Rectal smooth muscle tissue (tissue), 1 donor: ENCODE data around the gene TFPT.
A peak's percentile ranks its signal among the peaks of the same experiment; 100 is the strongest.
"Not testable (repeated sequence)": the region's sequence is repeated elsewhere in the genome, so short reads cannot be mapped to it uniquely, and the experiment has no call there.

Source experiments
- H3K27ac ChIP-seq: one replicate; pipeline ENCODE4 v1.7.0; 2013; ENCODE audit warnings: low read depth, low read length, inconsistent platforms
- H3K27me3 ChIP-seq: one replicate; pipeline ENCODE4 v1.7.0; 2013; ENCODE audit warnings: low read length; ENCODE audit not compliant: control insufficient read depth, insufficient read depth
- H3K36me3 ChIP-seq: one replicate; pipeline ENCODE4 v1.7.0; 2013; ENCODE audit warnings: low read length; ENCODE audit not compliant: control insufficient read depth, insufficient read depth
- H3K4me1 ChIP-seq: one replicate; pipeline ENCODE4 v1.7.0; 2013; ENCODE audit warnings: low read length; ENCODE audit not compliant: control insufficient read depth, insufficient read depth
- H3K4me3 ChIP-seq: one replicate; pipeline ENCODE4 v1.7.0; 2013; ENCODE audit warnings: low read length
- H3K9ac ChIP-seq: one replicate; pipeline ENCODE4 v1.7.0; 2013; ENCODE audit warnings: low read length

Gene TFPT

DNA sequence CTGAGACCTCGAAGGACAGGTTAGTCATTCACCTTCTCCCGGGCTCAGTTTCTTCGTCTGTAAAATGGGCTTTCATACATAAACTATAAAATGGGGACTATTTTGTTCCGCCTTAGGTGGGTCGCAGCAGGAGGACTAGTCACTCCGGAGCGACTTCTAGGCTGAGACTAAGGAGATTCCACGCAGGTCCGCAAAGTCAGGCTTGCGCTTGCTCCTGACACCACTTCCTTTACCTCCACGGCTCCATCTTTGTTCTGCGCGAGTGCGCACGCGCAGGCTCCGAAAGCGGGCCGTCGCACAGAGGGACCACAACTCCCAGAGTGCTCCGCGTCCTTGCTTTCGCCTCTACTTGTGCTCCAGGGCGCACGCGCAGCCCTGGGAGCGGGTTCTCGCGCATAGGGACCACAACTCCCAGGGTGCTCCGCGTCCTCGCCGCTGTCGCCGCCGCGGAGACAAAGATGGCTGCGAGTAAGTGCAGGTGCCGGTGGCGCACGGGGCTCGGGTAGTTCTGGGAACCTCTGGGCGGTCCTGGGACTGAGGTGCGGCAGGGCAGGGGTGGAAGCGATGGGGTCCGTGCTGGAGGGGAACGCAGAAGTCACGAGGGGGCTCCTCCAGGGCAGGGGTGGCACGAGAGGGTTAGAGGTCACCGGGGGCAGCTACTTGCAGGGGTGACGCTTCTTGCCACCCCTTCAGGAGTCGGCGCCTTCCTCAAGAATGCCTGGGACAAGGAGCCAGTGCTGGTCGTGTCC, 12.9 kb downstream of the TFPT start, which contains the start of gene NDUFA3:
NDUFA3 (plus strand) TSS at position 435 of the 749 bp plus-strand sequence; CDS start at position 459, 24 bp downstream.
- Histone ChIP-seq H3K4me3 (peak within 1 kb of the TSS; percentile 93), H3K27me3 (no peaks in the 10 kb centered on the region), H3K4me1 (peaks cover 2% of the 10 kb centered on the region), H3K9ac (peak within 1 kb of the TSS; percentile 59), H3K27ac (peak within 1 kb of the TSS; percentile 55), H3K36me3 (peaks cover 15% of the 10 kb centered on the region)

DNA sequence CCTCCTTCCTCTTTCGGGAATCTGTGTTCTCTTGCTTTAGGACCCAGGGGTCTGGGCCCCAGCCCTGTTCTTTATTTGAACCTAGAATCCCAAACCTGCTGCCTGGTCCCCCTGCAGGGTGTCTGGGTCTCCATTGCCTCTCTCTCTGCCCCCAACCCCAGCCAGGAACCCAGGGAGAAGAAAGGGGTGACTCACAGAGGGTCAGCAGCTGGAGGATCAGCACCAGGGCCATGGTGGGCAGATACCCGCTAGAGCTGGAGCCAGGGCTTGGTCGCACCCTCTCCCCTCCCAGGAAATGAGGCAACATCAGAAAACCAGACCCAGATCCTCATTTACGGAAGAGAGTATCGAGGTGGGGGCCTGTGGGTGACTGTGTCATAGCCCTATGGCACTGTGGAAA, 14.9 kb downstream of the TFPT start, which contains the start of gene OSCAR:
OSCAR (minus strand) TSS at position 243 of the 400 bp plus-strand sequence; CDS start at position 232, 11 bp downstream.
- no peak within 1 kb of the TSS for H3K27ac ChIP-seq
- H3K4me3 ChIP-seq = no peak within 1 kb of the TSS
- H3K36me3 ChIP-seq = peaks cover under 1% of the 10 kb centered on the region
- peaks cover 4% of the 10 kb centered on the region for H3K4me1 ChIP-seq
- no peak within 1 kb of the TSS for H3K9ac ChIP-seq
- peaks cover 7% of the 10 kb centered on the region for H3K27me3 ChIP-seq

- not testable (repeated sequence) for H3K4me1 ChIP-seq, H3K27ac ChIP-seq, H3K27me3 ChIP-seq, H3K9ac ChIP-seq, H3K36me3 ChIP-seq, H3K4me3 ChIP-seq
Measured at GRCh38 chr19:54099903-54100255, 15.6 kb downstream of the TFPT start.

GRCh38 chr19:54099190-54099902, 16.1 kb downstream of the TFPT start:
- Histone ChIP-seq H3K27ac (no peak overlapping the region), H3K36me3 (no peaks in the 10 kb centered on the region), H3K27me3 (peaks cover 15% of the 10 kb centered on the region), H3K9ac (no peak overlapping the region), H3K4me1 (peaks cover 5% of the 10 kb centered on the region), H3K4me3 (no peak overlapping the region)

- Histone ChIP-seq H3K27ac (no peak overlapping the region), H3K36me3 (no peaks in the 10 kb centered on the region), H3K4me1 (peaks cover 3% of the 10 kb centered on the region), H3K27me3 (peaks cover 15% of the 10 kb centered on the region), H3K4me3 (peak overlapping the region; percentile 41), H3K9ac (no peak overlapping the region)
Measured at GRCh38 chr19:54096617-54097106, 18.8 kb downstream of the TFPT start.

DNA sequence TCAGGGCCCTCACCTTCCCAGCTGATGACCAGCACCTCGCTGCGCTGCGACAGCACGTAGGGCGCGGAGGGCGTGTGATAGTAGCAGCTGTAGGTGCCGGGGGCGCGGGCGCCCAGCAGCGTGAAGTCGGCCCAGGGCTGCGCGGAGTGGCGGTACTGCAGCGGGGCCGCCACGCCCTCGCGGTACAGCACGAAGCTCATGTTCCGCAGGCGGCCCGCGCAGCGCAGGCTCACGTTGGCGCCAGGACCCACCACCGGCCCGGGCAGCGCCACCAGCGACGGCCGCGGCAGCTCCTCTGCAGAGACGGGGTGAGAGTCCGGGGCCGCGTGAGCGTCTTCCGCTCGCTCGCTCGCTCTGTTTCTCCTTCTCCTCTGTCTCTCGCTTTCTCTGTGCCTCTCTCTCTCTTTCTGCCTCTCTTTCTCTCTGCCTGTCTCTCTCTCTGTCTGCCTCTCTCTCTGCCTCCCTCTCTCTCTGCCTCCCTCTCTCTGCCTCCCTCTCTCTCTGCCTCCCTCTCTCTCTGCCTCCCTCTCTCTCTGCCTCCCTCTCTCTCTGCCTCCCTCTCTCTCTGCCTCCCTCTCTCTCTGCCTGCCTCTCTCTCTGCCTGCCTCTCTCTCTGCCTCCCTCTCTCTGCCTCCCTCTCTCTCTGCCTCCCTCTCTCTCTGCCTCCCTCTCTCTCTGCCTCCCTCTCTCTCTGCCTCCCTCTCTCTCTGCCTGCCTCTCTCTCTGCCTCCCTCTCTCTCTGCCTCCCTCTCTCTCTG, 19.4 kb downstream of the TFPT start:
- H3K9ac ChIP-seq, H3K4me1 ChIP-seq, H3K27ac ChIP-seq, H3K36me3 ChIP-seq: not testable (repeated sequence)
- H3K27me3 ChIP-seq = peaks cover 15% of the 10 kb centered on the region
- peak overlapping the region; percentile 46 for H3K4me3 ChIP-seq

- no peaks in the 10 kb centered on the region for H3K36me3 ChIP-seq
- peak overlapping the region; percentile 46 for H3K4me3 ChIP-seq
- peaks cover 3% of the 10 kb centered on the region for H3K4me1 ChIP-seq
- no peak overlapping the region for H3K27ac ChIP-seq
- H3K9ac ChIP-seq = no peak overlapping the region
- H3K27me3 ChIP-seq = peaks cover 15% of the 10 kb centered on the region
Measured at GRCh38 chr19:54095136-54095858, 20.2 kb downstream of the TFPT start.

DNA sequence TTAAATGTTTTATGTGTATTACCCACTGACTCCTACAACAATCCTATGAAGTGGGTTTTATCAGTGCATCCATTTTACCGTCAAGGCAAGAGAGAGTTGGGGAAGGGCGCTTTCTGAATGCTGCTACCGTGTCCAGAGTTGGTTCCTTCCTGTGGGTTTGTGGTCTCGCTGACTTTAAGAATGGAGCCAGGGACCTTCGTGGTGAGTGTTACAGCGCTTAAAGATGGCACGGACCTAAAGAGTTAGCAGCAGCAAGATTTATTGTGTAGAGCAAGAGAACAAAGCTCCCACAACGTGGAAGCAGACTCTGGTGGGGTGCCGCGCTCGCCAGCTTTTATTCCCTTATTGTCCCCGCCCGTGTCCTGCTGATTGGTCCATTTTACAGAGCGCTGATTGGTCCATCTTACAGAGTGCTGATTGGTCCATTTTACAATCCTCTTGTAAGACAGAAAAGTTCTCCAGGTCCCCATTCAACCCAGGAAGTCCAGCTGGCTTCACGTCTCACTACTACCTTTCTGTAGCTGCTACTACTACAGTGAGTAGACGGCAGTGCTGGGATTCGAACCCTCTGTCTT, 20.9 kb downstream of the TFPT start:
- Histone ChIP-seq H3K27me3 (peaks cover 15% of the 10 kb centered on the region), H3K36me3 (no peaks in the 10 kb centered on the region), H3K27ac (no peak overlapping the region), H3K4me1 (peaks cover 3% of the 10 kb centered on the region), H3K9ac (no peak overlapping the region), H3K4me3 (no peak overlapping the region)

DNA sequence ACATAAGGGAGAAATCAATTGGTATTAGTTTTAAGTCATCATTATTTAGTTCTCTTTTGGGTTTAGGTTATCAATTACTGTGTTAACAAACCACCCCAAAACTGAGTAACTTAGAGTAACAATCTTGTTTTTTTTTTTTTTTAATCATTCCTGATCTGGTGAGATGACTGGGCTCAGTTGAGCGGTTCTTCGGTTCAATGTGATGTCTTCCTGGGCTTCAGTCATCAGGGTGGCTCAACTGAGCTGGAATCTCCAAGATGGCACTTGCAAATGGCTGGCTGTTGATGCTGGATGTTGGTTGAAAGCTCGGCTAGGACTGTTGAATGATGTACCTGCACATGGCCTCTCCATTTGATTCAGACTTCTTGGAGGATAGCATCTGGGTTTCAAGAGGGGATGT, 31.0 kb downstream of the TFPT start:
- no peaks in the 10 kb centered on the region for H3K36me3 ChIP-seq
- H3K9ac ChIP-seq = no peak overlapping the region
- H3K27ac ChIP-seq = no peak overlapping the region
- H3K4me3 ChIP-seq = no peak overlapping the region
- H3K27me3 ChIP-seq = no peaks in the 10 kb centered on the region
- H3K4me1 ChIP-seq = no peaks in the 10 kb centered on the region

DNA sequence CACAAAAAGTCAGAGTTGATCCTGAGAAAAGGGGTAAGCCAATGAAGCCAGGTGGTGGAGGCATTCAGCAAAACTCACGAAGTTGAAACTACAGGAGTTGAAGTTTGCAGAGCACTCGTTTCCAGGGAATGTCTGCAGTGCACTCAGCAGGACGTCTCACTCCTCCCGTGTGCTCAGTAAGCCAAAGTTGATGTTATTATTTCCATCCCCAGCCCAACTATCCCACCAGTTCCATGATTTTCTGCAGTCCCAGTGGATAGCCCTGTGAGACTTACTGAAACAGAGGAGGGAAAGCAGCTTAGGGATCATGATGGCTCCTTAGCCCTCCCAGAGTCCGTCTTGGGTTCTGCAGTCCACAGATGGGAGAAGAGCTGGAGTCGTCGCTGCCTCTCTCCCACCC, 34.4 kb downstream of the TFPT start, which contains the start of gene TARM1:
TARM1 (minus strand) TSS at position 334 of the 400 bp plus-strand sequence; CDS start at position 309, 25 bp downstream.
- Histone ChIP-seq H3K9ac (no peak within 1 kb of the TSS), H3K27ac (no peak within 1 kb of the TSS), H3K27me3 (no peaks in the 10 kb centered on the region), H3K36me3 (no peaks in the 10 kb centered on the region), H3K4me3 (no peak within 1 kb of the TSS), H3K4me1 (no peaks in the 10 kb centered on the region)

DNA sequence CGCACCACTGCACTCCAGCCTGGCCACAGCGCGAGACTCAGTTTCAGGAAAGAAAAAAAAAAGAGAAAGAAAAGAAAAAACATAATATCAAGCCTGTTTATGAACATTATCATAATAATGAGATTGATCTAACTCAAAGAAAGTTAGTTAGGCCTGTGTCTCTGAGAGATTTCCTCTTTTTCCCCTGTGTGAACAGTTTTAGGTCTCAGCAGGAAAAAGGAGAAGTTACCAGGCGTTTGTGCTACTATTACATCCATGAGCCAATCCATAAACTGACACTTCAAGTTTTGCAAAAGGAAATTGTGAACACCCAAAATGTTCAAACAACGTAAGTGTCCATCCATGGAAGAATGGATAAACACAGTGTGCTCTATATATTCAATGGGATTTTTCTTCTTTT, 38.1 kb downstream of the TFPT start:
- Histone ChIP-seq H3K9ac (no peak overlapping the region), H3K36me3 (no peaks in the 10 kb centered on the region), H3K4me1 (no peaks in the 10 kb centered on the region), H3K27ac (no peak overlapping the region), H3K4me3 (no peak overlapping the region), H3K27me3 (no peaks in the 10 kb centered on the region)
